Activated CD4-positive, alpha-beta T cell treated with anti-CD3 and anti-CD28 coated beads, Interleukin-2, amount 50 U/mL, for 4 hours (primary cell): ENCODE data around the gene TMEM186.
"Not testable (repeated sequence)": the region's sequence is repeated elsewhere in the genome, so short reads cannot be mapped to it uniquely, and the experiment has no call there.

ENCODE experiments used
- DNase-seq, 2 experiments: peaks; one replicate each; pipeline ENCODE4 v3.0.0-alpha.2; 2020

TMEM186 gene

DNA sequence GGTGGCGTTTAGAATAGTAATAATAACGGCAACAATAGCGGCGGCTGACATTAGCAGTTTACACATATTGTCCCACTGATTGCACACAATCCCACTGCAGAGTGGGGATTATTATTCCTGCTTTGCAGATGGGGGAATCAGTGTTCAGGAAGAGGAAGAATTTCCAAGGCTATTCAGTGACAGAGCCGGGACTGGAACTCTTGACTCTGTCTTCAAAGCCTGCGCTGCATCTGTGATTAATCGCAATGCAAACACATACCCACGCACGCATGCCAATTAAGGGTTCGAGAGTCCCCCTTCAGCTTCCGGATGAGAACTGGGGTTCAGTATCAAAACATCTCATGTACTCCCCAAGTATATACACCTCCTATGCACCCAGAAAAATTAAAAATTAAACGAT, 29.2 kb downstream of the TMEM186 start:
- DNase-seq: no peak

GRCh38 chr16:8767176-8767575, 30.3 kb downstream of the TMEM186 start:
- DNase-seq: no peak

GRCh38 chr16:8764525-8765250, 32.8 kb downstream of the TMEM186 start:
- DNase-seq: no peak

GRCh38 chr16:8763899-8764298, 33.5 kb downstream of the TMEM186 start:
- DNase-seq: no peak

DNA sequence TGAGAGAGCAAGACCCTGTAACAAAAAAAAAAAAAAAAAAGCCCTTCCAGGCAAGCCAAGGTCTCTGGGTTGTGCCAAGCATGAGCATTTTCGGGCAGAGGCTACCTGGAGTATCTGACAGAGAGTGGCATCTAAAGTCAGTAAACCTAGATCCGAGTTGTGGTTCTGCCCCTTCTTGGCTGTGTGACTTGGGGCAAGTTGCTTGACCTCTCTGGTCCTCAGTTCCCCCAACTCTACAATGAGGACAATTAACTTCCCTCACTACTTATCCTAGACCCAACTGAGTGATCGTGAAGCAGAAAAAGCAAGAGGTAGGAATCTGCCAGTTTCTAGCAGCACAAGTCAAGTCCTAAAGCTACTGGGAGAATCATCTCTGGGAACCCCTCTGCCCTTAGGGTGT, 34.4 kb downstream of the TMEM186 start:
- DNase-seq: no peak

- no peak for DNase-seq
These were observed 35.2 kb downstream of the TMEM186 start for GRCh38 chr16:8762254-8762653.

DNA sequence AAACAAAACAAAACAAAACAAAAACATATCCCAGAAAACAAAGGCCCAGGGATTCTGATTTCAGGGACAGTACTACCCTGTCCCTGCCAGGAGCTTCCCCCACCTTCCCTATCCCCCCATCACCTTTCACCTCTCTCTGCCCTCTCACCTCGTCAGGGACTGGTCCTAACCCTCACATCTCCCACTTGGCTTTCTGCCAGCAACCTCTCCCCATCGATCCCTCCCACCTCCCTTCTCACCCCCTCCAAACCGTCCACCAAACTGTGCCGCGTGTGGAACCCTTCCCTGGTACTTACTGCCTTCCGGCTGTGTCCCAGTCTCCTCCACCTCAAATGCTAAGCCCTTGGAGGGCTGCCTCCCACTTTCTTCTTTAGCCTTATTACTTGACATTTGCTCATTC, 36.4 kb downstream of the TMEM186 start:
- DNase-seq: no peak

DNA sequence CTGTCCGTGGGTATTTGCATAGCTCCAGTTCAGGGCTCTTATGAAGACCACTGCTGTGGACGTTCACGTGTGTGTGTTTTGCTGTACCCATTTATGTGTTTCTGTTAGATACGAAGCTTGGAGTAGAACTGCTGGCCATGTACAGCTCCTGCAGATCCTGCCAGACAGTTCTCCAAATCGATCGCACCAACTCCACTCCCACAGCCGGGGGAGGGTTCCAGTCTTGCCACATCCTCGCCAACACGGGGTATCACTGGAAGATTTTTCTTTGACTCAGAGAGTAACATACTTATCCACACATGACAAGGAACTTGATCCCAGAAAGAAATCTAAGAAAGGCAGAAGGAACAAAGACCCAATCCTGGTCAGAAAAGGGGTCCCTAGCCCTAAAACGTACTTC, 37.4 kb downstream of the TMEM186 start:
- no peak for DNase-seq

DNA sequence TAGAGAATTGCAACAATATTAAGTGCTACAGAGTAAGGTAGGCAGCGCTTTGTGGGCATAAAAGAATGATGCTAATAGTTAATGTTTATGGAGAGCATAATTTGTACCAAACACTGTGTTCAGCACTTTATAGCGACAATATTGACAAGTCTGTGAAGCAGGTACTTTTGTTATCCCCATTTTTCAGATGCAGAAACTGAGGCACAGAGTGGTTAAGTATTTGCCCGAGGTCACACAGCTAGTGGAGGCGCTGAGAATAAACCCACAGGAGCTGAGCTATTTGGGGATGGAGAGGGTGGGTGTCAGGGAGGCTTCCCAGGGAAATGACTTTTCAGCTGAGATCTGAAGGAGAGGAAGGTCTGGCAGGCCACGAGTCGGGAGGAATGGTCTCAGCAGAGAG, 39.4 kb downstream of the TMEM186 start:
- DNase-seq: no peak

- no peak for DNase-seq
These were observed 40.7 kb downstream of the TMEM186 start for GRCh38 chr16:8756755-8757154.

DNA sequence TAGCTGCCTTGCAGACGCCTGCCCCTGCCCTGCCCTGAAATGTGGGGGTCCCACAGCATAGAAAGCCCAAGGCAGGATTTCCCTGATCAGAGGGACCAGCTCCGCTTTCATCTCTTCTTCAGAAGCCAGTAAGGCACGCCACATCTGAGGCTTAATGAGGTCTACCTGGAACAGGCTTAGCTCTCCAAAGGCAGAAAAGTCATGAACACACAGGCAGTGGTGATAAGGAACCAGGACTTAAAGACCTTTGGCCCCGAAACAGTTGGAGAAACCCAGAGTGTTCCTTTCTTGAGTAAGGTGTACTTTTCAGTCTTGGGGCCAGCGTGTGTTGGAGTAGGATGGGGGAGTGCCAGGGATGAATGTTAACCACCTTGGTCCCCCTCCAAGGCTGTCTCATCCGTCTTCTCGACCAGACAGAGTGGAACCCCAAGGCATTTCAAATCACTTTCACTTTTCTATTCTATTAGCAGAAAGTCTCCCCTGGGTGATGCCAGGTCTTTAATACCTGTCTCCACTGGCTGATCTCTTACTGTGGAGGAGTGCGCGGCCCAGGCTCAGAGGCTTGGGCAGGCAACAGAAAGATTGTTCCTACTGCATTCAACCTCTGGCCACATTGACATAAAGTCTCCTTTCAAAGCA, 43.9 kb downstream of the TMEM186 start:
- DNase-seq: no peak

DNA sequence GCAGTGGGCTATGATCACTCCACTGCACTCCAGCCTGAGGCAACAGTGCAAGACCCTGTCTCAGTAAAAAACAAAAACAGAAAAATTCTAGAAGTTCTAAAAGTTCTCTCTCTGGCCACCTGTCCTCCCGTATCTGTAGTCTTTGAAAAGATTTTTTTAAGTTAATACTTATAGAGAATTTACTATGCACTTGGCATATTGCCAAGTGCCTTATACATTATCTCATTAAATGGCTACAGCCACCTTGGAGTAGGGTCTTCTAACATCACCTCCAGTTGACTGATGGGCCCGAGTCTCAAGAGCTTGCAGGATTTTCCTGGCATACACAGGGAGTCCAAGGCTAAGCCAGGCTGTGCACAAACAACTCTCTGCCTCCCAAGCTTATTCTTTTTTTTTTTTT, 44.7 kb downstream of the TMEM186 start:
- no peak for DNase-seq

- DNase-seq: no peak
These were observed 45.7 kb downstream of the TMEM186 start for GRCh38 chr16:8751481-8752311.

GRCh38 chr16:8748944-8749343, 48.5 kb downstream of the TMEM186 start:
- not testable (repeated sequence) for DNase-seq
